HepG2 (cell line): ENCODE data around the gene UBQLN4. TPM values are rescaled to one million over a fixed set of nuclear protein-coding genes. Genes with fewer than 3 reads are reported as not detected.

Experiments
- AKNA ChIP-seq: sonication (generic); formaldehyde crosslinking; IDR thresholded peaks from 2 replicates; pipeline ENCODE4 v1.4.0; 2020; ENCODE audit warnings: missing genetic modification reagents, borderline replicate concordance
- HBP1 ChIP-seq: IDR thresholded peaks from 2 replicates; pipeline ENCODE4 v1.6.1; 2016; ENCODE audit warnings: low read depth, control low read depth
- HINFP ChIP-seq: sonication (generic); formaldehyde crosslinking; IDR thresholded peaks from 2 replicates; pipeline ENCODE4 v1.4.0; 2020; ENCODE audit warnings: low read depth, mild to moderate bottlenecking, missing genetic modification reagents
- HNF1B ChIP-seq: sonication (generic); formaldehyde crosslinking; IDR thresholded peaks from 2 replicates; pipeline ENCODE4 v1.5.1; 2020; ENCODE audit warnings: mild to moderate bottlenecking, moderate library complexity, missing genetic modification reagents
- LBX2 ChIP-seq: sonication (generic); formaldehyde crosslinking; IDR thresholded peaks from 2 replicates; pipeline ENCODE4 v1.5.0; 2020; ENCODE audit warnings: missing genetic modification reagents, mild to moderate bottlenecking, borderline replicate concordance
- PAX8 ChIP-seq: sonication (generic); formaldehyde crosslinking; IDR thresholded peaks from 2 replicates; pipeline ENCODE4 v1.8.0; 2022; ENCODE audit warnings: mild to moderate bottlenecking, missing genetic modification reagents, borderline replicate concordance
- PHF20 ChIP-seq: sonication (generic); formaldehyde crosslinking; IDR thresholded peaks from 2 replicates; pipeline ENCODE4 v1.5.0; 2020; ENCODE audit warnings: mild to moderate bottlenecking, missing genetic modification reagents
- RORA ChIP-seq: sonication (generic); formaldehyde crosslinking; IDR thresholded peaks from 2 replicates; pipeline ENCODE4 v1.5.0; 2020; ENCODE audit warnings: mild to moderate bottlenecking, missing genetic modification reagents, moderate library complexity
- SOX13 ChIP-seq, 3 experiments: fragments of 450-650 bp in 1 of 3; sonication (generic) in 1 of 3; formaldehyde crosslinking in 1 of 3; IDR thresholded peaks in 2 of 3; conservative IDR thresholded peaks in 1 of 3; 2 replicates each; pipeline versions ENCODE4 v1.5.0 to v1.6.1; 2016 to 2020; ENCODE audit warnings: antibody characterized with exemption in 1 of 3, mild to moderate bottlenecking in 1 of 3, missing compliant biosample characterization in 1 of 3, missing genetic modification reagents in 1 of 3, moderate library complexity in 1 of 3
- SP5 ChIP-seq: IDR thresholded peaks from 2 replicates; pipeline ENCODE4 v1.6.1; 2016; ENCODE audit warnings: low read depth, borderline replicate concordance
- YEATS2 ChIP-seq: sonication (generic); formaldehyde crosslinking; IDR thresholded peaks from 2 replicates; pipeline ENCODE4 v1.4.0; 2020; ENCODE audit warnings: missing genetic modification reagents, borderline replicate concordance
- ZNF33B ChIP-seq: sonication (generic); formaldehyde crosslinking; IDR thresholded peaks from 2 replicates; pipeline ENCODE4 v1.5.1; 2020; ENCODE audit warnings: mild to moderate bottlenecking, missing genetic modification reagents
- ZNF615 ChIP-seq: sonication (generic); formaldehyde crosslinking; IDR thresholded peaks from 2 replicates; pipeline ENCODE4 v1.5.0; 2020; ENCODE audit warnings: mild to moderate bottlenecking, missing genetic modification reagents, borderline replicate concordance
- ZNF747 ChIP-seq: sonication (generic); formaldehyde crosslinking; IDR thresholded peaks from 2 replicates; pipeline ENCODE4 v1.8.1; 2023; ENCODE audit warnings: missing genetic modification reagents, mild to moderate bottlenecking, borderline replicate concordance
- ZSCAN21 ChIP-seq: sonication (generic); formaldehyde crosslinking; IDR thresholded peaks from 2 replicates; pipeline ENCODE4 v1.8.0; 2022; ENCODE audit warnings: mild to moderate bottlenecking, missing genetic modification reagents, moderate library complexity, borderline replicate concordance
- polyA plus RNA-seq, 8 experiments: library from polyadenylated mRNA; depleted of rRNA in 3 of 8; stranded (reverse) in 7 of 8; unstranded in 1 of 8; fragments of >200 nt; fragmentation: Illumina TruSeq in 4 of 8; extraction: Trizol in 4 of 8; gene quantifications; 2 replicates each; pipeline versions ENCODE4 v1.2.1 to v1.2.3, GENCODE V29; 2011 to 2016; ENCODE audit warnings: low read depth in 4 of 8, missing spikeins in 1 of 8, mixed read lengths in 1 of 8; ENCODE audit not compliant: insufficient read depth in 1 of 8
- total RNA-seq, 5 experiments: library from RNA; depleted of rRNA; stranded (reverse); fragments of >200 nt; fragmentation: Illumina TruSeq; extraction: Trizol; gene quantifications; 2 replicates each; pipeline ENCODE4 v1.2.3, GENCODE V29; 2016; ENCODE audit warnings: low read depth in 1 of 5
- TF ChIP-seq, protein P1 (sequence below): sonication (generic); formaldehyde crosslinking; IDR thresholded peaks from 2 replicates; pipeline ENCODE4 v1.5.0; 2020; ENCODE audit warnings: missing genetic modification reagents, mild to moderate bottlenecking, borderline replicate concordance

The UBQLN4 gene
- total and polyA plus RNA-seq, 2 of the 13 experiments (the other 11 are each of a cell fraction or from before 2014, with no cell fraction given) = 31.5 to 39.8 TPM

- TF ChIP-seq SP5 (CRISPR knock-in tag) (peak; percentile 84; the same call in 1 of the 2 replicates), SOX13 (IDR thresholded peaks at IDR 0.05) (peak; percentile 100), SOX13 (CRISPR knock-in tag; conservative IDR thresholded peaks at IDR 0.05 in 1 of 2, IDR thresholded peaks at IDR 0.05 in 1 of 2) (peak in 1 of 2 experiments; percentile 100; a peak in 2 of 4 replicates), LBX2 (CRISPR knock-in tag) (no peak), PHF20 (no peak), HINFP (CRISPR knock-in tag) (peak; percentile 70), YEATS2 (CRISPR knock-in tag) (peak; percentile 73; the same call in 1 of the 2 replicates), RORA (CRISPR knock-in tag) (0 out of 2 replicates have a peak, but pooled peaks have one; percentile 29), AKNA (CRISPR knock-in tag) (no peak), HBP1 (CRISPR knock-in tag) (peak; percentile 93; the same call in 1 of the 2 replicates), HNF1B (CRISPR knock-in tag) (peak; percentile 90), ZSCAN21 (peak; percentile 70; the same call in 1 of the 2 replicates), PAX8 (CRISPR knock-in tag) (no peak), ZNF33B (CRISPR knock-in tag) (peak; percentile 62; the same call in 1 of the 2 replicates), ZNF615 (CRISPR knock-in tag) (0 out of 2 replicates have a peak, but pooled peaks have one; percentile 87), ZNF747 (CRISPR knock-in tag) (peak; percentile 50; the same call in 1 of the 2 replicates)
- TF ChIP-seq, protein P1, sequence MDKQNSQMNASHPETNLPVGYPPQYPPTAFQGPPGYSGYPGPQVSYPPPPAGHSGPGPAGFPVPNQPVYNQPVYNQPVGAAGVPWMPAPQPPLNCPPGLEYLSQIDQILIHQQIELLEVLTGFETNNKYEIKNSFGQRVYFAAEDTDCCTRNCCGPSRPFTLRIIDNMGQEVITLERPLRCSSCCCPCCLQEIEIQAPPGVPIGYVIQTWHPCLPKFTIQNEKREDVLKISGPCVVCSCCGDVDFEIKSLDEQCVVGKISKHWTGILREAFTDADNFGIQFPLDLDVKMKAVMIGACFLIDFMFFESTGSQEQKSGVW (CRISPR knock-in tag) = no peak
Measured at GRCh38 chr1:156086256-156086662, 32.7 kb upstream of the UBQLN4 start (continued).
